Tibial artery (tissue), 4 donors: ENCODE data around the gene AARS1.

Experiments used
- DNase-seq, 2 donors: peaks; one replicate each; pipeline ENCODE4 v3.0.0-alpha.2; 2019
- H3K27ac ChIP-seq, 2 donors: fragments of 200-600 bp; sonication (generic) in 1 of 2; 1 replicate in 1 of 2; 2 replicates in 1 of 2; pipeline ENCODE4 v1.5.1; 2018 to 2019; ENCODE audit warnings: mild to moderate bottlenecking in 1 of 2
- H3K27me3 ChIP-seq, 2 donors: fragments of 200-600 bp; sonication (generic) in 1 of 2; one replicate each; pipeline versions ENCODE4 v1.5.1 to v1.6.0; 2016 to 2019
- H3K36me3 ChIP-seq, 3 donors: fragments of 200-600 bp; sonication (generic) in 2 of 3; one replicate each; pipeline ENCODE4 v1.5.1; 2016 to 2019; ENCODE audit warnings: mild to moderate bottlenecking in 2 of 3
- H3K4me1 ChIP-seq, 4 donors: fragments of 200-600 bp; sonication (generic) in 2 of 4; 1 replicate in 3 of 4; 2 replicates in 1 of 4; pipeline ENCODE4 v1.5.1; 2016 to 2019
- H3K4me3 ChIP-seq, 2 donors: fragments of 200-600 bp; sonication (generic) in 1 of 2; 1 replicate in 1 of 2; 2 replicates in 1 of 2; pipeline ENCODE4 v1.5.1; 2018 to 2019; ENCODE audit warnings: mild to moderate bottlenecking in 2 of 2
- H3K9me3 ChIP-seq, 3 donors: fragments of 200-600 bp; sonication (generic) in 1 of 3; one replicate each; pipeline ENCODE4 v1.5.1; 2016 to 2019
- intact Hi-C: fragments of 100-400 bp; cut with DNase I; formaldehyde crosslinking; loops from one replicate; pipeline ENCODE4 v1.15.0; 2023; ENCODE audit warnings: low total_unique reads
- TF ChIP-seq, protein P1 (sequence below), 2 experiments: fragments of 200-600 bp in 1 of 2; fragments of 450-650 bp in 1 of 2; IDR thresholded peaks; one replicate each; pipeline ENCODE4 v1.5.1; 2017 to 2019; ENCODE audit warnings: antibody characterized with exemption in 2 of 2, mild to moderate bottlenecking in 1 of 2, moderate library complexity in 1 of 2

Gene AARS1

DNA sequence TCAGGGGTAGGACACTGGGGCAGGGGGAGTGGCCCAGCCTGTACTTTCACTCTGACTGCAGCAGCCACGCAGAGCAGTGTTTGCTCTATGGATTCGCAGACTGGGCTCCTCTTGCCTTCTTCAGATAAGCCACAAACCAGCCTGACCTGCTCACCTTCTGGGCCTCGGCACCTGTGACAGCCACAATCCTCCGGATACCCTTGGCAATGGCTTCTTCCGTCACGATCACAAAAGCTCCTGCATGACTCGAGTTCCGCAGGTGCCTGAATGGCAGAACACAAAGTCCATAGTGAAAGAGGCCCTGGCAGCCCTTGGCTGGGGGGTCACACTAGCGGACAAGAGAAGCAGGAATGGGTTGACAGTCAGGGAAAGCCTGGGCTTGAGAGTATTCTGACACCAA, 33.7 kb downstream of the AARS1 start:
- DNase-seq, result peak in 1 of 2 donors; percentile 38
- Histone ChIP-seq H3K36me3 (peaks cover 76 to 88% (median 86%) of the 10 kb centered on the region in 3 donors), H3K9me3 (no peaks in the 10 kb centered on the region), H3K27ac (no peak overlapping the region), H3K27me3 (no peaks in the 10 kb centered on the region), H3K4me3 (no peak overlapping the region), H3K4me1 (peaks cover 0 to 5% (median 2%) of the 10 kb centered on the region in 4 donors)
- TF ChIP-seq, protein P1, sequence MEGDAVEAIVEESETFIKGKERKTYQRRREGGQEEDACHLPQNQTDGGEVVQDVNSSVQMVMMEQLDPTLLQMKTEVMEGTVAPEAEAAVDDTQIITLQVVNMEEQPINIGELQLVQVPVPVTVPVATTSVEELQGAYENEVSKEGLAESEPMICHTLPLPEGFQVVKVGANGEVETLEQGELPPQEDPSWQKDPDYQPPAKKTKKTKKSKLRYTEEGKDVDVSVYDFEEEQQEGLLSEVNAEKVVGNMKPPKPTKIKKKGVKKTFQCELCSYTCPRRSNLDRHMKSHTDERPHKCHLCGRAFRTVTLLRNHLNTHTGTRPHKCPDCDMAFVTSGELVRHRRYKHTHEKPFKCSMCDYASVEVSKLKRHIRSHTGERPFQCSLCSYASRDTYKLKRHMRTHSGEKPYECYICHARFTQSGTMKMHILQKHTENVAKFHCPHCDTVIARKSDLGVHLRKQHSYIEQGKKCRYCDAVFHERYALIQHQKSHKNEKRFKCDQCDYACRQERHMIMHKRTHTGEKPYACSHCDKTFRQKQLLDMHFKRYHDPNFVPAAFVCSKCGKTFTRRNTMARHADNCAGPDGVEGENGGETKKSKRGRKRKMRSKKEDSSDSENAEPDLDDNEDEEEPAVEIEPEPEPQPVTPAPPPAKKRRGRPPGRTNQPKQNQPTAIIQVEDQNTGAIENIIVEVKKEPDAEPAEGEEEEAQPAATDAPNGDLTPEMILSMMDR (IDR thresholded peaks at IDR 0.05), result no peak
- intact Hi-C loops, result no loop called here

DNA sequence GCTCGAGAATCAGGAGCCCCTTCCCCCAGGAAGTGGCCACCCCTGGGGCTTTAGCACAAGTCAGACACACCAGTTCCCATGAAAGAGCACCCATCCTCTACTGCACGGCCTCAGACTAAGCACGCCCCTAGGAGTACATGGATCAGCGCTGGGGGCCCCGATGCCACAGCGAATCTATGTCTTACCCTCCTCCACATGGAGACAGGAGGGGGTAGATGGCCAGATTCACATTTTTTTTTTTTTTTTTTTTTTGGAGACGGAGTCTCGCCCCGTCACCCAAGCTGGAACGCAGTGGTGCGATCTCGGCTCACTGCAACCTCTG, 34.4 kb downstream of the AARS1 start:
- no peaks in the 10 kb centered on the region for H3K27me3 ChIP-seq
- intact Hi-C loops, result no loop called here
- H3K36me3 ChIP-seq, result peaks cover 69 to 81% (median 79%) of the 10 kb centered on the region in 3 donors
- peaks cover 0 to 10% (median 7%) of the 10 kb centered on the region in 4 donors for H3K4me1 ChIP-seq
- H3K9me3 ChIP-seq, result no peaks in the 10 kb centered on the region
- H3K4me3 ChIP-seq, result no peak overlapping the region
- H3K27ac ChIP-seq, result no peak overlapping the region
- no peak for DNase-seq
- TF ChIP-seq, protein P1 (IDR thresholded peaks at IDR 0.05), result no peak

DNA sequence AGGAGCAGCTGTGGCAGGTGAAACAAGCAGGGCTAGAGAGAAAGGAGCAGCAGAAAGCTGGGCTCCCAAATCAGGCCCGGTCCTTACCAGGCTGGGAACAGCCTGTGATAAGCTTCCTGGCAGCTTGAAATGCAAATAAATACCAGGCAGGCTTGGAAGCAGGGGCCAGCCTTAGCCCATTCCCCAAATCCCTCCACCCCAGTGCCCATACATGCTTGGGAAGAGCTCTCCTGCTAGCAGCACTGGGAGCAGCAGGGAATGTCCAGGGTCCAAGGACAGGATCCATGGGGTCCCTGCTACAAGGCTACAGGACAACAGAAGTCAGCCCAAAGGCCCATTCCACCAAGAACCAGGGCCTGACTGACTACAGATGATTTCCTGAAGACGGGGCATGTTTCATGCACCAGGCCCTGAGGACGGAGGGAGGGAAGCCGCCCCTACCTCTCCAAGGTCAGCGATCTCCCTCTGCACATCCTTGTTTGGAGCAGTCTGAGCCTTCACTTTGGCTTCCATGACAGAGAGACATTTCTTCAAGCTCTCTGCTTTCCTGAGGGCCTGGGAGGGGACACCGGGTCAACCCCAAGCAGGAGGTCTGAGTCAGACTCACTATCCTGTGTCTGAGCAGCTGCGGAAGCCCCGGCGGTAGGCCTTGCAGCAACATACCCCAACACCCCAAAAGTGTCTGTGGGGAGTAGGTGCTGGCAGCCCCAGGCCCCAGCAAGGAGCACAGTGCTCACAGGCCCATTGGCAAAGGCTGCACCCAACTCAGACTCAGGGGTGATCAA, 34.9 kb downstream of the AARS1 start:
- H3K27ac ChIP-seq, result no peak overlapping the region
- peaks cover 0 to 16% (median 13%) of the 10 kb centered on the region in 4 donors for H3K4me1 ChIP-seq
- peaks cover 65 to 76% (median 74%) of the 10 kb centered on the region in 3 donors for H3K36me3 ChIP-seq
- no peak overlapping the region for H3K4me3 ChIP-seq
- H3K27me3 ChIP-seq, result no peaks in the 10 kb centered on the region
- DNase-seq, result no peak
- TF ChIP-seq, protein P1 (IDR thresholded peaks at IDR 0.05), result no peak
- intact Hi-C loops, result no loop called here
- H3K9me3 ChIP-seq, result no peaks in the 10 kb centered on the region

DNA sequence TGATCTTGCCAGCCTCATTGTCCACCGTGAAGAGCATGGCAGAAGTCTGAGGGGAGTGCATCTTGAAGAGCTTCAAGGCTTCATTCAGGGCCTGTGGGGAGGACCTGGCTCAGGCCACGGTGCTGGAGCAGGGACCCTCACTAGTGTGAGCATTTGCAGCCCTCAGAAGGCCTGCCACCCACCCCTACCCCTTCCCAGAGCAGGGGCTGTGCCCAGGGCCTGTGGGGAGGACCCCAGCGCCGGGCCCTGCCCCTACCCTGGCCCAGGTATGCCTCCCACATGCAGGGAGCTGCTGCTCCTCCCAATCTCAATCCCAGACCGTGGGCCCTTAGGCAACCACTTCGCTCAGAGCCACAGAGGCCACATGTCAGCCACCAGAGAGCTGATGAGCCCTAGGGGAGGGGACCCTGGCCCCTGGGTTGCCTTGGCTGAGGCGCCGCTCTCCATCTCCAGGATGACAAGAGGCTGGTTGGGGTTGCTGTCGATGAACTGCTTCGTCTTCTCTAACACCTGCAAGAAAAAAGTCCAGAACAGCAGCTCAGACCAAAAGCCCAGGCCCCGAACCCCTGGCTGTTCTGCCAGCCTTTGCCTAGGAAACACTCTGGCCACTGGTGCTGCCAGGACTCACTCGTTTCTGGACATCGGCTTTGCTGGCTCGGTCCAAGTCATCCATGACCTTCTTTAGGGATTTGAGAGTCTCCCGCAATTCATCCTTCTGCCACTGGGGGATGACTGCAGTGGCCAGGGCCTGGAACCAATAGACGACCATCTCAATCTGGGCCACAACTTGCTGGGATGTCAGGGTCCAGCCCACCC, 35.8 kb downstream of the AARS1 start:
- H3K4me3 ChIP-seq, result no peak overlapping the region
- intact Hi-C loops, result no loop called here
- DNase-seq, result no peak
- H3K27me3 ChIP-seq, result no peaks in the 10 kb centered on the region
- H3K4me1 ChIP-seq, result peaks cover 0 to 22% (median 16%) of the 10 kb centered on the region in 4 donors
- no peak overlapping the region for H3K27ac ChIP-seq
- H3K36me3 ChIP-seq, result peaks cover 56 to 67% (median 65%) of the 10 kb centered on the region in 3 donors
- TF ChIP-seq, protein P1 (IDR thresholded peaks at IDR 0.05), result peak; percentile 21 to 35
- H3K9me3 ChIP-seq, result no peaks in the 10 kb centered on the region

GRCh38 chr16:70252355-70252988, 36.8 kb downstream of the AARS1 start:
- intact Hi-C loops, result no loop called here
- TF ChIP-seq, protein P1 (IDR thresholded peaks at IDR 0.05), result peak in 1 of 2 experiments; percentile 14
- Histone ChIP-seq H3K27ac (peak overlapping the region in 1 of 2 donors; percentile 75), H3K36me3 (peaks cover 46 to 57% (median 55%) of the 10 kb centered on the region in 3 donors), H3K4me3 (no peak overlapping the region), H3K27me3 (no peaks in the 10 kb centered on the region), H3K9me3 (no peaks in the 10 kb centered on the region), H3K4me1 (peaks cover 0 to 22% (median 16%) of the 10 kb centered on the region in 4 donors)
- no peak for DNase-seq
